Endothelial cell of umbilical vein (primary cell): Measurements from ENCODE around the gene GAK. TPM values are rescaled to one million over a fixed set of nuclear protein-coding genes. Genes with fewer than 3 reads are reported as not detected.

ENCODE experiments used
- BruUV-seq: library from RNA; stranded (reverse); fragments of 400-500 nt; replicated peaks from 2 replicates; lab custom pipeline; 2021; lab: Mats Ljungman, UMichigan
- CTCF ChIA-PET: fragments of 300-600, 350-600 bp; sonication (Branson Sonifier 250); formaldehyde crosslinking; loops from one replicate; lab custom pipeline; 2021; ENCODE audit warnings: antibody characterized with exemption, inconsistent platforms; lab: Charles Lee
- POLR2A ChIA-PET: fragments of 300-600, 350-600 bp; sonication (Branson Sonifier 250); formaldehyde crosslinking; loops from one replicate; lab custom pipeline; 2021; ENCODE audit warnings: antibody characterized with exemption, inconsistent platforms; lab: Charles Lee
- DNase-seq: peaks from one replicate; pipeline ENCODE4 v3.0.0-alpha.2; 2011; ENCODE audit warnings: low read depth, low spot score
- FAIRE-seq: peaks from 2 replicates; lab custom pipeline; 2011; peaks lifted over from hg19 to GRCh38; lab: Jason Lieb, UNC
- H2AFZ ChIP-seq: 2 replicates; pipeline ENCODE4 v1.6.0; 2012; ENCODE audit warnings: low read depth, low read length, control low read depth, inconsistent platforms
- H3K27ac ChIP-seq: 2 replicates; pipeline ENCODE4 v1.5.1; 2011; ENCODE audit warnings: low read depth, mild to moderate bottlenecking, control low read depth, low read length, moderate library complexity; ENCODE audit not compliant: insufficient read depth
- H3K27me3 ChIP-seq, 2 experiments: 2 replicates each; pipeline versions ENCODE4 v1.6.0 to v1.6.1; 2011; ENCODE audit warnings: low read length in 2 of 2, mixed read lengths in 1 of 2; ENCODE audit not compliant: control insufficient read depth in 2 of 2, insufficient read depth in 2 of 2
- H3K36me3 ChIP-seq, 2 experiments: 2 replicates in 1 of 2; 3 replicates in 1 of 2; pipeline ENCODE4 v1.5.1; 2011; ENCODE audit warnings: low read length in 2 of 2, mild to moderate bottlenecking in 1 of 2, moderate library complexity in 1 of 2; ENCODE audit not compliant: control insufficient read depth in 2 of 2, insufficient read depth in 2 of 2; ENCODE audit errors: extremely low read depth in 1 of 2
- H3K4me1 ChIP-seq: 3 replicates; pipeline ENCODE4 v1.5.1; 2011; ENCODE audit warnings: mild to moderate bottlenecking, low read length; ENCODE audit not compliant: control insufficient read depth, insufficient read depth; ENCODE audit errors: extremely low read depth
- H3K4me2 ChIP-seq: 2 replicates; pipeline ENCODE4 v1.6.1; 2011; ENCODE audit warnings: low read length, control low read depth, mixed read lengths; ENCODE audit not compliant: insufficient read depth
- H3K4me3 ChIP-seq, 3 experiments: fragments of 200-600 bp in 1 of 3; sonication (generic), shearing (Covaris generic) in 1 of 3; replicated peaks in 1 of 3; 2 replicates each; pipeline ENCODE4 v1.5.1; 2011 to 2016; ENCODE audit warnings: control low read depth in 3 of 3, low read length in 3 of 3, mild to moderate bottlenecking in 2 of 3, inconsistent platforms in 1 of 3, low read depth in 1 of 3, moderate library complexity in 1 of 3; ENCODE audit not compliant: insufficient read depth in 1 of 3
- H3K79me2 ChIP-seq: 2 replicates; pipeline ENCODE4 v1.6.0; 2012; ENCODE audit warnings: low read length, inconsistent platforms; ENCODE audit not compliant: control insufficient read depth, insufficient read depth
- H3K9ac ChIP-seq: replicated peaks from 2 replicates; pipeline ENCODE3; 2011; ENCODE audit warnings: low read length, control low read depth; ENCODE audit not compliant: insufficient read depth; ENCODE audit errors: extremely low read depth
- H3K9me1 ChIP-seq: replicated peaks from 3 replicates; pipeline ENCODE4 v1.6.0; 2011; ENCODE audit warnings: mild to moderate bottlenecking, low read length; ENCODE audit not compliant: control insufficient read depth, insufficient read depth; ENCODE audit errors: extremely low read depth
- H3K9me3 ChIP-seq: replicated peaks from 2 replicates; pipeline ENCODE4 v1.5.1; 2012; ENCODE audit warnings: low read length, inconsistent platforms; ENCODE audit not compliant: control insufficient read depth, insufficient read depth
- H4K20me1 ChIP-seq: replicated peaks from 2 replicates; pipeline ENCODE3; 2011; ENCODE audit warnings: mild to moderate bottlenecking, low read length; ENCODE audit not compliant: control insufficient read depth, insufficient read depth; ENCODE audit errors: extremely low read depth
- FOS ChIP-seq: IDR thresholded peaks from 2 replicates; pipeline ENCODE4 v1.6.1; 2011; ENCODE audit warnings: mild to moderate bottlenecking, low read length, moderate library complexity, borderline replicate concordance; ENCODE audit not compliant: insufficient read depth
- GATA2 ChIP-seq: IDR thresholded peaks from 2 replicates; pipeline ENCODE4 v1.7.0; 2011; ENCODE audit warnings: low read depth, mild to moderate bottlenecking, moderate library complexity, mixed read lengths, low read length; ENCODE audit not compliant: insufficient read length, insufficient read depth
- JUN ChIP-seq: IDR thresholded peaks from 2 replicates; pipeline ENCODE4 v1.6.1; 2011; ENCODE audit warnings: borderline replicate concordance, low read depth; ENCODE audit not compliant: insufficient read length, insufficient read depth
- MAX ChIP-seq: IDR thresholded peaks from 2 replicates; pipeline ENCODE4 v1.6.1; 2011; ENCODE audit not compliant: insufficient read depth, insufficient read length
- dilution Hi-C: fragments of 300-500 bp; cut with MboI; formaldehyde crosslinking; loops from one replicate; pipeline ENCODE4 v1.15.0; 2019; ENCODE audit warnings: low sequenced_read_pairs; ENCODE audit not compliant: extremely low pct_ligation_motif_present
- intact Hi-C: fragments of 100-400 bp; cut with micrococcal nuclease; formaldehyde crosslinking; loops from one replicate; pipeline ENCODE4 v1.10.0; 2022
- polyA plus RNA-seq, 4 experiments: library from polyadenylated mRNA; depleted of rRNA in 3 of 4; stranded (reverse) in 3 of 4; unstranded in 1 of 4; fragments of >200 nt; gene quantifications; 2 replicates each; pipeline versions ENCODE4 v1.2.1 to v1.2.3, GENCODE V29; 2011 to 2012; ENCODE audit warnings: missing spikeins in 1 of 4
- total RNA-seq: library from RNA; stranded (reverse); gene quantifications from 2 replicates; pipeline ENCODE4 v1.2.3, GENCODE V29; 2021

GAK gene
- total and polyA plus RNA-seq, 2 donors (not counting 3 experiments of a cell fraction or from before 2014, with no cell fraction given), result 49.6 to 109 TPM

GRCh38 chr4:948936-949300, 16.8 kb upstream of the GAK start:
- Histone ChIP-seq H4K20me1 (no peaks in the 10 kb centered on the region), H3K9me1 (no peaks in the 10 kb centered on the region), H3K9ac (no peak overlapping the region), H3K36me3 (no peaks in the 10 kb centered on the region), H3K4me3 (no peak overlapping the region), H3K9me3 (no peaks in the 10 kb centered on the region), H3K27ac (no peak overlapping the region), H3K27me3 (no peaks in the 10 kb centered on the region), H2AFZ (no peak overlapping the region), H3K4me2 (no peak overlapping the region), H3K4me1 (no peaks in the 10 kb centered on the region), H3K79me2 (no peaks in the 10 kb centered on the region)
- TF ChIP-seq JUN, result no peak
- dilution Hi-C loops, result no loop called here
- FAIRE-seq (no peak), DNase-seq (no peak)
- POLR2A ChIA-PET, result interaction anchor here (0.7 kb wide), 1 partner anchor 82 kb away, joined by 3 read pairs; no protein-coding TSS in a partner anchor
- no TSS peak for BruUV-seq
- CTCF ChIA-PET, result interaction anchor here (1.4 kb wide), 1 partner anchor 12 kb away, joined by 5 read pairs; no protein-coding TSS in a partner anchor
- intact Hi-C loops, result no loop called here

- Histone ChIP-seq H3K9ac (no peak overlapping the region), H3K4me2 (no peak overlapping the region), H3K27me3 (no peaks in the 10 kb centered on the region), H4K20me1 (no peaks in the 10 kb centered on the region), H2AFZ (no peak overlapping the region), H3K4me1 (no peaks in the 10 kb centered on the region), H3K36me3 (no peaks in the 10 kb centered on the region), H3K9me1 (no peaks in the 10 kb centered on the region), H3K4me3 (no peak overlapping the region), H3K79me2 (no peaks in the 10 kb centered on the region), H3K9me3 (no peaks in the 10 kb centered on the region), H3K27ac (no peak overlapping the region)
- no peak for FAIRE-seq
- DNase-seq, result no peak
- CTCF ChIA-PET, result interaction anchor here (1.4 kb wide), 1 partner anchor 12 kb away, joined by 5 read pairs; no protein-coding TSS in a partner anchor
- dilution Hi-C loops (no loop called here), intact Hi-C loops (no loop called here)
- POLR2A ChIA-PET, result interaction anchor here (0.7 kb wide), 1 partner anchor 82 kb away, joined by 3 read pairs; no protein-coding TSS in a partner anchor
- TF ChIP-seq FOS, result no peak
- TF ChIP-seq GATA2, result no peak
- TF ChIP-seq MAX, result no peak
- BruUV-seq, result no TSS peak
Observed at GRCh38 chr4:948101-948935, 16.2 kb upstream of the GAK start.
